Measurements from ENCODE around the gene MORC3.

- TF ChIP-seq CTCF (optimal IDR thresholded peaks at IDR 0.05 in 1 of 3, IDR thresholded peaks at IDR 0.05 in 1 of 3, conservative IDR thresholded peaks at IDR 0.05 in 1 of 3; ENCODE audit: extremely low read depth in 1 of 3, insufficient read depth in 2 of 3, low read length in 3 of 3) (no peak), EZH2 (IDR thresholded peaks at IDR 0.05; ENCODE audit: low read length) (no peak)
These were observed 5.5 kb downstream of the MORC3 start for GRCh38 chr21:36325373-36326010.

All from keratinocyte (primary cell).